ENCODE measurements around the gene RPL18A. TPM values are rescaled to one million over a fixed set of nuclear protein-coding genes. Genes with fewer than 3 reads are reported as not detected.
A peak's percentile ranks its signal among the peaks of the same experiment; 100 is the strongest.

Gene RPL18A
- total RNA-seq, 1 donor from 2014 or later: 1,590 TPM

DNA sequence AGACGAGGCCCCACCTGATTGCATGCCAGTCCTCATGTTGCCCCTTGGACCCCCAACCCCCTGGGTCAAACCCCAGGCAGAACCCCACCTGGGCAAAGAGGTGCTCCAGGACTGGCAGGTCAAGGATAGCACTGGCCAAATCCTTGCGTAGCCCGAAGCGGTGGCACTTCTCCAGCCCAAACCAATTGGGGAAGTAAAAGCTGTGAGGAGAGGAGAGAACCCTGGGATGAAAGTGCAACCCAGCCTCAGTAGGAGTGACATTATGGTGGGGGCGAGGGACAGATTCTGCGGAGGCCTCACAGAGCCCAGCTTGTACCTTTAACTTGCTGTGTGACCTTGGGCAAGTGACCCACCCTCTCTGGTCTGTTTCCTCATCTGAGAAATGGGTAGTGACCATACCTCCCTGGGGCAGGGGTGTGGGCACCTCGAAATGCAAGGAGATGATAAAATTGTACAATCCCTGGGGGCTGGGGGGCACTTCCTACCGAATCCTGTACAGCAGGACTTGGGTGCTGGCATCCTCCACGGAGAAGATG, 16.4 kb upstream of the RPL18A start:
- Histone ChIP-seq H3K27me3 (ENCODE audit: control insufficient read depth, insufficient read depth, low read length) (no peaks in the 10 kb centered on the region), H3K36me3 (ENCODE audit: control insufficient read depth, insufficient read depth, low read length) (no peaks in the 10 kb centered on the region), H3K4me3 (ENCODE audit: low read depth, low read length) (no peak overlapping the region)
- FAIRE-seq: no peak
- TF ChIP-seq, protein P1, sequence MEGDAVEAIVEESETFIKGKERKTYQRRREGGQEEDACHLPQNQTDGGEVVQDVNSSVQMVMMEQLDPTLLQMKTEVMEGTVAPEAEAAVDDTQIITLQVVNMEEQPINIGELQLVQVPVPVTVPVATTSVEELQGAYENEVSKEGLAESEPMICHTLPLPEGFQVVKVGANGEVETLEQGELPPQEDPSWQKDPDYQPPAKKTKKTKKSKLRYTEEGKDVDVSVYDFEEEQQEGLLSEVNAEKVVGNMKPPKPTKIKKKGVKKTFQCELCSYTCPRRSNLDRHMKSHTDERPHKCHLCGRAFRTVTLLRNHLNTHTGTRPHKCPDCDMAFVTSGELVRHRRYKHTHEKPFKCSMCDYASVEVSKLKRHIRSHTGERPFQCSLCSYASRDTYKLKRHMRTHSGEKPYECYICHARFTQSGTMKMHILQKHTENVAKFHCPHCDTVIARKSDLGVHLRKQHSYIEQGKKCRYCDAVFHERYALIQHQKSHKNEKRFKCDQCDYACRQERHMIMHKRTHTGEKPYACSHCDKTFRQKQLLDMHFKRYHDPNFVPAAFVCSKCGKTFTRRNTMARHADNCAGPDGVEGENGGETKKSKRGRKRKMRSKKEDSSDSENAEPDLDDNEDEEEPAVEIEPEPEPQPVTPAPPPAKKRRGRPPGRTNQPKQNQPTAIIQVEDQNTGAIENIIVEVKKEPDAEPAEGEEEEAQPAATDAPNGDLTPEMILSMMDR (IDR thresholded peaks at IDR 0.05; ENCODE audit: insufficient read depth, low read length, severe bottlenecking): no peak
- no peak for DNase-seq (ENCODE audit: low read depth)

DNA sequence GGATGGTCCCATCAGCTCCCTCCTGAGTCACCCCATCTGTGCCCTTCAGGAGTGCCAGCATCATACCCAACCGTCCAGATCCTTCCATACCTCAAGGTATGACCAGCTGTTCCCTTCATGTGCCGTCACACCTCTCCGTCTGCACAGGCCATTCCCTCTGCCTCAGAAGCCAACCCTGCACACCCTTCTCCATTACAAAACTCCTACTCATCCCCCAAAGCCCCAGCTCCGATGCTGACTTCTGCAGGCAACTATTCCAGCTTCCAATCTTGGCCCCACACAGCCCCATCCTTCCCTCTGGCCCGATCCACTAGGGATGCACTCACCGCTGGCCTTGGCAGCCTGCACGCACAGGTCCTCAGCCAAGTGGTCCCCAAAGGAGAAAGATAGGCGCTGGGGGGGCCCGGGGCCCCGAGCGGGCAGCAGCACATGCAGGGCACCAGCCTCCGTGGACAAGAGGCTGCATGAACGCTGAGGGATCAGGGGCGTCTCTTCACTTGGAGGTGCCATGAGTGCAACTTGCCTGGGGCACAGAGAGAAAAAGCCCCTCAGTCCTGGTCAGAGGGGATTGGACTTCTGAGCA, 15.7 kb upstream of the RPL18A start:
- DNase-seq (ENCODE audit: low read depth): no peak
- peak; percentile 84 for FAIRE-seq
- TF ChIP-seq, protein P1 (IDR thresholded peaks at IDR 0.05; ENCODE audit: insufficient read depth, low read length, severe bottlenecking): no peak
- Histone ChIP-seq H3K36me3 (ENCODE audit: control insufficient read depth, insufficient read depth, low read length) (no peaks in the 10 kb centered on the region), H3K4me3 (ENCODE audit: low read depth, low read length) (no peak overlapping the region), H3K27me3 (ENCODE audit: control insufficient read depth, insufficient read depth, low read length) (no peaks in the 10 kb centered on the region)

DNA sequence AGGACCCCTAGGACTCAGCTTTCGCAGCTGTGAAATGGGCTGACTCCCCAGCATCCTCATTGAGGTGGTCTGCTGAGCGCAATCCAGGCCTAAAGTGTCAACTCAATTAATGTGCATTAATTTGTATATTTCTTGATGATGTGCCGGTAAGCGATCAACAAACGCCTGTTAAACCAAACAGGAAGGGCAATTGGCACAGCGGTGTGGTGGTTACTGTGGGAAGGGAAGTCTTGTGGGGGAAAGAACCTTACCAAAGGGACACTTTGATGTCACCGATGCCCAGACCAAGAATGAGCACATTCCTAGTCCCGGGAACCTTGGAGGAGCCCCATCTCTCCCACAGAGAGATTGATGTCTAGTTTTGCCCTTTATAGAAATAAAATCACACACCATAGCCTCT, 13.6 kb upstream of the RPL18A start:
- H3K36me3 ChIP-seq (ENCODE audit: control insufficient read depth, insufficient read depth, low read length): no peaks in the 10 kb centered on the region
- TF ChIP-seq, protein P1 (IDR thresholded peaks at IDR 0.05; ENCODE audit: insufficient read depth, low read length, severe bottlenecking): no peak
- H3K4me3 ChIP-seq (ENCODE audit: low read depth, low read length): no peak overlapping the region
- no peaks in the 10 kb centered on the region for H3K27me3 ChIP-seq (ENCODE audit: control insufficient read depth, insufficient read depth, low read length)
- DNase-seq (ENCODE audit: low read depth): no peak
- FAIRE-seq: no peak

DNA sequence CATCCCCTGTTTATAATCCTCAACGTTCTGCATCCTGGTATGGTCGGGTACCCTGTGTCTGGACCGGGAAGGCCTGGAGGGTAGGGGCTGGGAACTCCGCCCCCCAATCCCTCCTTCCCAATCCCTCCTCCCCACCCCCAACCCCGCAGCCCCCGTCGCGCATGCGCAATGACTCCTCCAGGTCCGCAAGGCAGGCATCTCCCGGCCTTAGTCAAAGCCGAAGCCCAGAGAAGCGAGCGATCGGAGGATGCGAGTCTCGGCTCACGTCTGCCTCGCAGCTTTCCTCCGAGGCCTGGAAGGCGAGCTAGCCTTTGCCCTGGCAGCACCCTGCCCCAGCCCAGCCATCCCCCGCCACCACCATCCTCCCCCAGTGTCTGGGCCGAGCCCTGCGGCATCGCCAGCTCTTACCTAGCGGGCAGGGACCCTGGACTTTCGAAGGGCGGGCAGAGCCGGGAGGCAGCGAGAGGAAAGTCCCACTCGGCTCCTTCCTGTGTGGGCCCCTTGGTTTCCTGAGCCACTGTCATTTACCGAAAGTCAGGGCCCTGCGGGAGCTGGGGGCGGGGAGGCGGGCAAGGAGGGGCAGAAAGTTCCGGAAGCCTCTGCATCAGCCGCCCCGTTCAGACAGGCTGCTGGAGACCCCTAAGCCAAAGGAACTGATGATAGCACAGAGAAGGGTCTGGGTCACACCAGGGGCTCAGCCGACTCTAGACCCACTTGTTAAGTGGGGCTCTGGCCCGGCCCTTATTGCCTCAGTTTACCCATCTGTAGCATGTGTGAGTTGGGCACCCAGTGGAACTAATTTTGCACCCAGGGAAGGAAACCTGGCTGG, 12.0 kb upstream of the RPL18A start, which contains the start of gene JAK3:
Gene JAK3, minus strand, starts transcription at position 445 of the 829 bp plus-strand sequence. CDS start 3,565 bp downstream, outside the sequence.
- Histone ChIP-seq H3K36me3 (ENCODE audit: control insufficient read depth, insufficient read depth, low read length) (no peaks in the 10 kb centered on the region), H3K27me3 (ENCODE audit: control insufficient read depth, insufficient read depth, low read length) (no peaks in the 10 kb centered on the region), H3K4me3 (ENCODE audit: low read depth, low read length) (peak within 1 kb of the TSS; percentile 29)
- DNase-seq (ENCODE audit: low read depth): peak; percentile 33
- no peak for FAIRE-seq
- TF ChIP-seq, protein P1 (IDR thresholded peaks at IDR 0.05; ENCODE audit: insufficient read depth, low read length, severe bottlenecking): no peak

DNA sequence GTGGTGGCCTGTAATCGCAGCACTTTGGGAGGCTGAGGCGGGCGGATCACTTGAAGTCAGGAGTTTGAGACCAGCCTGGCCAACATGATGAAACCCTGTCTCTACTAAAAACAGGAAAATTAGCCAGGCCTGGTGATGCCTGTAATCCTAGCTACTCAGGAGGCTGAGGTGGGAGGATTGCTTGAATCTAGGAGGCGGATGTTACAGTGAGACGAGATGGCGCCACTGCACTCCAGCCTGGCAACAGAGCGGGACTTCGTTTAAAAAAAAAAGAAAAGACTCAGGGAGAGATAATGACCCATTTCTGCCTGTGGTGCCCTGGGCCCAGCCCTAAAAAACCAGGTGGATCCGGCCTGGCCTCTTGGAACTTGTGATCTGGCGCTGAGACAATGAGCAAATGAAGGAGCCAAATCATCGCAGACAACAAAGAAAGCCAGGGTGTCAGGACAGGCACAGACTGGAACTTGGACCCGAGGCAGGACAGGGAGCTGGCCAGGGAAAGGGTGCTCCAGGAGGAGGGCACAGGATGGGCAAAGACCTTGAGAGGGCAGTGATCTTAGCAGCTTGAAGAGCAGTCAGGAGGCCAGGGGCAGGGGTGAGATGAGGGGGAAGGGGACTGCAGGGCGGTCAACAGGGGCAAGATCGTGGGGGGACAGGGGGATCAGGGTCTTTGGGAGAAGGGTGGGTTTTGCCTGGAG, 11.0 kb upstream of the RPL18A start:
- H3K27me3 ChIP-seq (ENCODE audit: control insufficient read depth, insufficient read depth, low read length): no peaks in the 10 kb centered on the region
- DNase-seq (ENCODE audit: low read depth) (no peak), FAIRE-seq (no peak)
- TF ChIP-seq, protein P1 (IDR thresholded peaks at IDR 0.05; ENCODE audit: insufficient read depth, low read length, severe bottlenecking): no peak
- no peaks in the 10 kb centered on the region for H3K36me3 ChIP-seq (ENCODE audit: control insufficient read depth, insufficient read depth, low read length)
- no peak overlapping the region for H3K4me3 ChIP-seq (ENCODE audit: low read depth, low read length)

All from bronchial epithelial cell (primary cell).